ENCODE data around the gene NRN1L.
"Not testable (repeated sequence)": the region's sequence is repeated elsewhere in the genome, so short reads cannot be mapped to it uniquely, and the experiment has no call there.

The NRN1L gene

GRCh38 chr16:67884684-67885083, at the start of gene NRN1L:
Gene NRN1L (plus strand): TSS chr16:67884885. CDS start chr16:67884904, 19 bp downstream.
- Histone ChIP-seq H3K9ac (ENCODE audit: low read depth, low read length) (no peak within 1 kb of the TSS; the same call in none of the 2 replicates), H3K4me1 (ENCODE audit: insufficient read depth, low read length) (peaks cover 19% of the 10 kb centered on the region; the same call in 1 of the 2 replicates), H3K36me3 (ENCODE audit: insufficient read depth, low read length) (no peaks in the 10 kb centered on the region; the same call in 1 of the 2 replicates), H3K9me3 (ENCODE audit: control insufficient read depth, insufficient read depth, low read length) (no peaks in the 10 kb centered on the region)

GRCh38 chr16:67837190-67837589, 47.5 kb upstream of the NRN1L start:
- H3K4me1 ChIP-seq (ENCODE audit: insufficient read depth, low read length); H3K36me3 ChIP-seq (ENCODE audit: insufficient read depth, low read length); H3K9me3 ChIP-seq (ENCODE audit: control insufficient read depth, insufficient read depth, low read length); H3K9ac ChIP-seq (ENCODE audit: low read depth, low read length): not testable (repeated sequence)

GRCh38 chr16:67837811-67838210, 46.9 kb upstream of the NRN1L start:
- Histone ChIP-seq H3K4me1 (ENCODE audit: insufficient read depth, low read length) (no peaks in the 10 kb centered on the region), H3K9ac (ENCODE audit: low read depth, low read length) (no peak overlapping the region), H3K9me3 (ENCODE audit: control insufficient read depth, insufficient read depth, low read length) (no peaks in the 10 kb centered on the region), H3K36me3 (ENCODE audit: insufficient read depth, low read length) (no peaks in the 10 kb centered on the region)

- no peaks in the 10 kb centered on the region for H3K9me3 ChIP-seq (ENCODE audit: control insufficient read depth, insufficient read depth, low read length)
- no peaks in the 10 kb centered on the region for H3K36me3 ChIP-seq (ENCODE audit: insufficient read depth, low read length)
- peak overlapping the region; percentile 94 for H3K9ac ChIP-seq (ENCODE audit: low read depth, low read length)
- peaks cover 21% of the 10 kb centered on the region for H3K4me1 ChIP-seq (ENCODE audit: insufficient read depth, low read length)
Measured at GRCh38 chr16:67841198-67841815, 43.4 kb upstream of the NRN1L start.

- no peaks in the 10 kb centered on the region for H3K36me3 ChIP-seq (ENCODE audit: insufficient read depth, low read length)
- peak within 1 kb of the TSS; percentile 94 for H3K9ac ChIP-seq (ENCODE audit: low read depth, low read length)
- peaks cover 21% of the 10 kb centered on the region for H3K4me1 ChIP-seq (ENCODE audit: insufficient read depth, low read length)
- H3K9me3 ChIP-seq (ENCODE audit: control insufficient read depth, insufficient read depth, low read length): no peaks in the 10 kb centered on the region
Measured at GRCh38 chr16:67841816-67842508, 42.7 kb upstream of the NRN1L start, which contains the start of gene THAP11. Gene THAP11 (plus strand): TSS chr16:67842320. CDS start chr16:67842555, 235 bp downstream.

GRCh38 chr16:67842509-67843342, 42.0 kb upstream of the NRN1L start:
- Histone ChIP-seq H3K4me1 (ENCODE audit: insufficient read depth, low read length) (peaks cover 21% of the 10 kb centered on the region), H3K9ac (ENCODE audit: low read depth, low read length) (peak overlapping the region; percentile 94), H3K36me3 (ENCODE audit: insufficient read depth, low read length) (no peaks in the 10 kb centered on the region), H3K9me3 (ENCODE audit: control insufficient read depth, insufficient read depth, low read length) (no peaks in the 10 kb centered on the region)

GRCh38 chr16:67843343-67843765, 41.3 kb upstream of the NRN1L start:
- peak overlapping the region; percentile 94; the same call in 1 of the 2 replicates for H3K9ac ChIP-seq (ENCODE audit: low read depth, low read length)

GRCh38 chr16:67844497-67844896, 40.2 kb upstream of the NRN1L start:
- Histone ChIP-seq H3K36me3 (ENCODE audit: insufficient read depth, low read length) (0 out of 2 replicates have a peak, but pooled peaks cover 4% of the 10 kb centered on the region), H3K9ac (ENCODE audit: low read depth, low read length) (peak overlapping the region; percentile 11; the same call in 1 of the 2 replicates), H3K4me1 (ENCODE audit: insufficient read depth, low read length) (peaks cover 21% of the 10 kb centered on the region), H3K9me3 (ENCODE audit: control insufficient read depth, insufficient read depth, low read length) (no peaks in the 10 kb centered on the region)

More at GRCh38 chr16:67843343-67843765, 41.3 kb upstream of the NRN1L start:
- H3K9me3 ChIP-seq (ENCODE audit: control insufficient read depth, insufficient read depth, low read length): no peaks in the 10 kb centered on the region
- H3K4me1 ChIP-seq (ENCODE audit: insufficient read depth, low read length): peaks cover 21% of the 10 kb centered on the region
- no peaks in the 10 kb centered on the region for H3K36me3 ChIP-seq (ENCODE audit: insufficient read depth, low read length)

- no peaks in the 10 kb centered on the region for H3K9me3 ChIP-seq (ENCODE audit: control insufficient read depth, insufficient read depth, low read length)
- H3K36me3 ChIP-seq (ENCODE audit: insufficient read depth, low read length): 0 out of 2 replicates have a peak, but pooled peaks cover 4% of the 10 kb centered on the region
- peaks cover 21% of the 10 kb centered on the region for H3K4me1 ChIP-seq (ENCODE audit: insufficient read depth, low read length)
- peak overlapping the region; percentile 97 for H3K9ac ChIP-seq (ENCODE audit: low read depth, low read length)
Measured at GRCh38 chr16:67845291-67846062, 39.2 kb upstream of the NRN1L start.

- peaks cover 21% of the 10 kb centered on the region for H3K4me1 ChIP-seq (ENCODE audit: insufficient read depth, low read length)
- H3K9ac ChIP-seq (ENCODE audit: low read depth, low read length): peak overlapping the region; percentile 97
- no peaks in the 10 kb centered on the region for H3K9me3 ChIP-seq (ENCODE audit: control insufficient read depth, insufficient read depth, low read length)
Measured at GRCh38 chr16:67846063-67846319, 38.7 kb upstream of the NRN1L start.

GRCh38 chr16:67846320-67847063, 38.2 kb upstream of the NRN1L start, which contains the start of gene NUTF2:
Gene NUTF2 (plus strand): TSS chr16:67846933. CDS start chr16:67865131, 18,198 bp downstream.
- no peaks in the 10 kb centered on the region for H3K9me3 ChIP-seq (ENCODE audit: control insufficient read depth, insufficient read depth, low read length)
- H3K4me1 ChIP-seq (ENCODE audit: insufficient read depth, low read length): peaks cover 21% of the 10 kb centered on the region
- H3K9ac ChIP-seq (ENCODE audit: low read depth, low read length): peak within 1 kb of the TSS; percentile 97
- 0 out of 2 replicates have a peak, but pooled peaks cover 4% of the 10 kb centered on the region for H3K36me3 ChIP-seq (ENCODE audit: insufficient read depth, low read length)

More at GRCh38 chr16:67846063-67846319, 38.7 kb upstream of the NRN1L start:
- H3K36me3 ChIP-seq (ENCODE audit: insufficient read depth, low read length): 0 out of 2 replicates have a peak, but pooled peaks cover 4% of the 10 kb centered on the region

GRCh38 chr16:67847064-67847861, 37.4 kb upstream of the NRN1L start, which contains the start of gene CENPT:
Gene CENPT (minus strand): TSS chr16:67847693. CDS start chr16:67833859, 13,834 bp downstream.
- Histone ChIP-seq H3K4me1 (ENCODE audit: insufficient read depth, low read length) (peaks cover 21% of the 10 kb centered on the region), H3K9me3 (ENCODE audit: control insufficient read depth, insufficient read depth, low read length) (no peaks in the 10 kb centered on the region), H3K9ac (ENCODE audit: low read depth, low read length) (peak within 1 kb of the TSS; percentile 97), H3K36me3 (ENCODE audit: insufficient read depth, low read length) (0 out of 2 replicates have a peak, but pooled peaks cover 4% of the 10 kb centered on the region)

Data from ES-I3 (cell line).